ENCODE results near the gene DYNLRB2.

The DYNLRB2 gene

GRCh38 chr16:80526418-80527061 is 14.3 kb upstream of the DYNLRB2 start:
- H3K4me3 ChIP-seq (ENCODE audit: low read depth, low read length): no peak overlapping the region
- DNase-seq (ENCODE audit: low read depth): peak; percentile 77
- TF ChIP-seq CTCF (IDR thresholded peaks at IDR 0.05; ENCODE audit: insufficient read depth, low read depth, low read length, missing control alignments): peak; percentile 88

- H3K4me3 ChIP-seq (ENCODE audit: low read depth, low read length): no peak overlapping the region
- TF ChIP-seq CTCF (IDR thresholded peaks at IDR 0.05; ENCODE audit: insufficient read depth, low read depth, low read length, missing control alignments): peak; percentile 72
- peak; percentile 76 for DNase-seq (ENCODE audit: low read depth)
These were observed 13.5 kb upstream of the DYNLRB2 start for GRCh38 chr16:80527297-80527696.

- no peak overlapping the region for H3K4me3 ChIP-seq (ENCODE audit: low read depth, low read length)
- no peak for DNase-seq (ENCODE audit: low read depth)
- TF ChIP-seq CTCF (IDR thresholded peaks at IDR 0.05; ENCODE audit: insufficient read depth, low read depth, low read length, missing control alignments): no peak
These were observed 10.3 kb upstream of the DYNLRB2 start for GRCh38 chr16:80530479-80530878.

- no peak overlapping the region for H3K4me3 ChIP-seq (ENCODE audit: low read depth, low read length)
- TF ChIP-seq CTCF (IDR thresholded peaks at IDR 0.05; ENCODE audit: insufficient read depth, low read depth, low read length, missing control alignments): no peak
- DNase-seq (ENCODE audit: low read depth): no peak
These were observed 4.6 kb upstream of the DYNLRB2 start for GRCh38 chr16:80536238-80536637.

GRCh38 chr16:80541306-80541694 is 507 bp downstream of the DYNLRB2 start:
- peak overlapping the region; percentile 92 for H3K4me3 ChIP-seq (ENCODE audit: low read depth, low read length)
- no peak for TF ChIP-seq CTCF (IDR thresholded peaks at IDR 0.05; ENCODE audit: insufficient read depth, low read depth, low read length, missing control alignments)
- DNase-seq (ENCODE audit: low read depth): no peak

GRCh38 chr16:80543162-80543561 is 2.4 kb downstream of the DYNLRB2 start:
- H3K4me3 ChIP-seq (ENCODE audit: low read depth, low read length): no peak overlapping the region
- no peak for TF ChIP-seq CTCF (IDR thresholded peaks at IDR 0.05; ENCODE audit: insufficient read depth, low read depth, low read length, missing control alignments)
- DNase-seq (ENCODE audit: low read depth): no peak

GRCh38 chr16:80544326-80544725 is 3.5 kb downstream of the DYNLRB2 start:
- TF ChIP-seq CTCF (IDR thresholded peaks at IDR 0.05; ENCODE audit: insufficient read depth, low read depth, low read length, missing control alignments): no peak
- DNase-seq (ENCODE audit: low read depth): no peak
- no peak overlapping the region for H3K4me3 ChIP-seq (ENCODE audit: low read depth, low read length)

Data from GM12865 (cell line).